ENCODE data around the gene SEPSECS.
"Not testable (repeated sequence)": the region's sequence is repeated elsewhere in the genome, so short reads cannot be mapped to it uniquely, and the experiment has no call there.

- TF ChIP-seq POLR2A (IDR thresholded peaks at IDR 0.05; ENCODE audit: low read length); GATA1 (IDR thresholded peaks at IDR 0.05; ENCODE audit: low read depth, low read length): not testable (repeated sequence)
These were observed 76.8 kb downstream of the SEPSECS start for GRCh38 chr4:25083441-25083840.

All from erythroblast (primary cell).